MV-4-11 (cell line): ENCODE data around the gene APOA5.
"Not testable (repeated sequence)": the region's sequence is repeated elsewhere in the genome, so short reads cannot be mapped to it uniquely, and the experiment has no call there.

Experiments used
- DNase-seq: peaks from one replicate; lab custom pipeline; 2025; lab: John Stamatoyannopoulos, UW

Gene APOA5

DNA sequence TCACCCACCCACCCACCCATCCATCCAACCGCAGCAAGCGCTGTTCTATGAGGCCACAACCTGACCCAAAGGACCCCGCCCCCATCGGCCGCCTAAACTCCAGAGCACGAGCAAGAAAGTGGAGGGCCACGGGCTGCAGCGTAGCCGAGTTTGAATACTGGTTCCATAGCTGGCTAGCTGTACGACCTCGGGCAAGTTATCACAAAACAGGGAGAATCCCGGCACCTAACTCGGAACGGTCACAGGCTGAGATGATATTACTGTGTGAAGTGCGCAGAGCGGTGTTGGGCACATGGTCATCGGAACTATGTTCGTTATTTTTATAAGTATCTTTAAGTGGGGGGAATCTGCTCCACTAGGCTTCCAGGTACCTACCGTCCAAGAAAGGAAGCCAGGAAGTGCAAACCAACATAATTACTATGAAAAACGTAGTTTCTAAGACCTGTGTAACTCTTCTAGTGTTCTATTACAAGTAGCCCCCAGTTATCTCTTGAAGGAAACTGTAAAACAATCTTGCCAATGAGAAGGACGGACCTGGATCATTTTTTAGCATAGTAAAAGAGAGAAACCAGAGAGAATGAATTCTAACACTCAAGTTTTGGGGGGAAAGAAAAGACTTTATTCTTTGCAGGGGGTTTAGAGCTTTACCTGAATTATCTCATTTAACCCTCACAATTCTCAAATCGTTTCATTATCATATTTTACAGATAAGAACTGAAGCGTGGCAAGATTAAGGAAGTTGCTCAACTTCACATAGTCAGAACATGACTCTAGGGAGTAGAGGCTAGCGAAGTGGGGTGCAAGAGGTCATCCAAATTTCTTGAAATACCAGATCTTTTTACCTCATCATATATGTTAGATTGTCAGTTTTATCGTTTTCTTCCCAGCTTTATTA is 18.2 kb downstream of the APOA5 start:
- peak; percentile 81 for DNase-seq

DNA sequence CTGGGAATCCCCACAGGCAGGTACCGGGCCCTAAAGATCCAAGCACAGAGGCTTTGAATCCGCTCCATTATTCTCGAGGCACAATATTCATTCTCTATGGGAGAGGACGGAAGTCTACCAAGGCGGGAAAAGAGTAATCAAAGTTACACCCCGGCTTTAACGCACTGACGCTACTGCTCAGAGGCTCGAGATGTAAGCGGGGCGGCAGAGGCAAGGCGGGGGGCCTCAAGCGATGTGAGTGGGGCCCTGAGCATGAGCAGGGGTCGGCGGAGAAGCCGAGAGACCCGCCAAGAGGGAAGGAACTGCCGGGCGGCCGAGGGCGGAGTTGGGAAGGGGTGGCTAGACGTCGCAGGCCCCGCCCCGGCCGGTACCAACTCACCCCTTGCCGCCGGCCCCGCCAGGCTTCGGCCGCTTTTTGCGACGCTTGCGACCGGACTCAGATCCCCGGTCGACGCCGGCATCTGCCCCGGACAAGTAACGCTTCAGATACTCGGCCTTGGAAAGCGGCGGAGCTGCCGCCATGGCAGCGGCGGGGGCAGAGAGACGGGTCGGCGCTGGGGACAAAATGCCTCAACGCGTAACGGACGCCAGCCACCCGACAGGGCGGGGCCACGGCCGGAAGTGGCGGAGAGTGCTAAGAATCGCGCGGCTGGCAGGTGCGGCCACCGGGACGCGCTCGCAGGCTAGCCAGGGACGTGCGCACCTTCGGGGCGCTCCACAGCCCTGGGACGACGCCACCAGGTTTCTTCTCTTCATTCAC is 19.1 kb downstream of the APOA5 start, which contains the start of gene BUD13:
Gene BUD13, minus strand, starts transcription at position 545 of the 760 bp plus-strand sequence. Its CDS starts 23 bp downstream, at position 522.
- DNase-seq: peak; percentile 81

GRCh38 chr11:116771935-116772334 is 19.7 kb downstream of the APOA5 start:
- DNase-seq: no peak

DNA sequence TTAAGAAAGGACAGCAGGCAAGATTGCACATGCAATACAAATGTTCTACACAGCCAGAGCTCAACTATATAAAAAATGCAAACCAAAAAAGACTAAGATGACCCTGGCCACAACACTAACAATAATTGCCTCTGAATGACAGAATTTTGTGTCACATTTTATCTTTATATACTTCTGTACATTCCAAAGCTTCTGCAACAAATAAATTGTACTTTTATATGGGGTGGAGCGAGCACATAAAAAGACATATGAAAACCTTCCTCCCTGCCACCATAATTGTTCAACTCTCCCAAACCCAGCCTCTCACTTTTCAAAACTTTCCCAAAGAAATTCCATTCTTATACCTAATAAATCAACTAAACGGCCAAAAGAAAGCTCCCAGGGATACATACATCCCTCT is 29.5 kb downstream of the APOA5 start:
- no peak for DNase-seq

GRCh38 chr11:116756044-116756443 is 35.6 kb downstream of the APOA5 start:
- not testable (repeated sequence) for DNase-seq

- DNase-seq: peak; percentile 80
Observed at GRCh38 chr11:116750070-116750718, 41.5 kb downstream of the APOA5 start.

DNA sequence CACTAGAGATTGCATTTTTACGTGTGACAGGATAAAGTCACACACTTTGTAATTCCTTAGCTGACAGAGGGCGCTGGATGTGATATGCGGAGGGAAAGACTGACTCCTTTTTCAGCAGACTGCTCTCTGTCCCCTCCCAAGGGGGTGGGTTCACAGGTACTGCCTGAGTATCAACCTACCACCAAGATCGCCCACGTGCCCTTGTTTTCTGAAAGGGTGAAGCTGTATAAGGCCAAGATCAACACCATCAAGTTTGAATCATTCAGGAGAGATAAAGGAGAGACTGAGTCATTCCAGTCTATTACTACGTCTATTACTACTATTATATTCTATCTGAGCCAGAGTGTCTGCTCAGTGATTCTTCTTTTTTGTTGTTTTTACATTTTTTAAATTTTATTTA is 49.6 kb downstream of the APOA5 start:
- DNase-seq: no peak

GRCh38 chr11:116740741-116741140 is 50.9 kb downstream of the APOA5 start:
- no peak for DNase-seq
